CMK (cell line): ENCODE data around the gene DGLUCY.
"Not testable (repeated sequence)": the region's sequence is repeated elsewhere in the genome, so short reads cannot be mapped to it uniquely, and the experiment has no call there.

ENCODE experiments used
- DNase-seq: peaks from one replicate; pipeline ENCODE4 v3.0.0-alpha.2; 2010; ENCODE audit warnings: low read depth

DGLUCY gene

GRCh38 chr14:91111443-91111842 lies 2.4 kb upstream of the DGLUCY start:
- DNase-seq: no peak

GRCh38 chr14:91112194-91112593 lies 1.7 kb upstream of the DGLUCY start:
- no peak for DNase-seq

- no peak for DNase-seq
Measured at GRCh38 chr14:91114079-91115065, 499 bp downstream of the DGLUCY start.

GRCh38 chr14:91115986-91116770 lies 2.3 kb downstream of the DGLUCY start:
- DNase-seq: no peak

- no peak for DNase-seq
Measured at GRCh38 chr14:91116913-91117588, 3.2 kb downstream of the DGLUCY start.

- DNase-seq: no peak
Measured at GRCh38 chr14:91117960-91118359, 4.1 kb downstream of the DGLUCY start.

GRCh38 chr14:91118511-91119068 lies 4.7 kb downstream of the DGLUCY start:
- DNase-seq: no peak

- DNase-seq: no peak
Measured at GRCh38 chr14:91119556-91120311, 5.9 kb downstream of the DGLUCY start.

- DNase-seq: no peak
Measured at GRCh38 chr14:91123201-91123600, 9.3 kb downstream of the DGLUCY start.

GRCh38 chr14:91124406-91125270 lies 10.8 kb downstream of the DGLUCY start:
- DNase-seq: not testable (repeated sequence)

- DNase-seq: no peak
Measured at GRCh38 chr14:91125271-91125660, 11.4 kb downstream of the DGLUCY start.

- no peak for DNase-seq
Measured at GRCh38 chr14:91125801-91126200, 11.9 kb downstream of the DGLUCY start.

GRCh38 chr14:91126761-91127160 lies 12.9 kb downstream of the DGLUCY start:
- DNase-seq: no peak

GRCh38 chr14:91127401-91127801 lies 13.5 kb downstream of the DGLUCY start:
- DNase-seq: no peak

GRCh38 chr14:91127924-91128323 lies 14.1 kb downstream of the DGLUCY start:
- no peak for DNase-seq

- DNase-seq: no peak
Measured at GRCh38 chr14:91128699-91129098, 14.8 kb downstream of the DGLUCY start.

- DNase-seq: no peak
Measured at GRCh38 chr14:91129261-91129660, 15.4 kb downstream of the DGLUCY start.

GRCh38 chr14:91135039-91135438 lies 21.2 kb downstream of the DGLUCY start:
- no peak for DNase-seq

- DNase-seq: no peak
Measured at GRCh38 chr14:91138511-91139359, 24.9 kb downstream of the DGLUCY start.
